Endothelial cell of hepatic sinusoid (primary cell): ENCODE data around the gene JAKMIP1.
"Not testable (repeated sequence)": the region's sequence is repeated elsewhere in the genome, so short reads cannot be mapped to it uniquely, and the experiment has no call there.

Experiments used
- in situ Hi-C: cut with HindIII; loops from 2 replicates; pipeline ENCODE4 v1.10.0; 2017; ENCODE audit warnings: low sequenced_read_pairs

Gene JAKMIP1

DNA sequence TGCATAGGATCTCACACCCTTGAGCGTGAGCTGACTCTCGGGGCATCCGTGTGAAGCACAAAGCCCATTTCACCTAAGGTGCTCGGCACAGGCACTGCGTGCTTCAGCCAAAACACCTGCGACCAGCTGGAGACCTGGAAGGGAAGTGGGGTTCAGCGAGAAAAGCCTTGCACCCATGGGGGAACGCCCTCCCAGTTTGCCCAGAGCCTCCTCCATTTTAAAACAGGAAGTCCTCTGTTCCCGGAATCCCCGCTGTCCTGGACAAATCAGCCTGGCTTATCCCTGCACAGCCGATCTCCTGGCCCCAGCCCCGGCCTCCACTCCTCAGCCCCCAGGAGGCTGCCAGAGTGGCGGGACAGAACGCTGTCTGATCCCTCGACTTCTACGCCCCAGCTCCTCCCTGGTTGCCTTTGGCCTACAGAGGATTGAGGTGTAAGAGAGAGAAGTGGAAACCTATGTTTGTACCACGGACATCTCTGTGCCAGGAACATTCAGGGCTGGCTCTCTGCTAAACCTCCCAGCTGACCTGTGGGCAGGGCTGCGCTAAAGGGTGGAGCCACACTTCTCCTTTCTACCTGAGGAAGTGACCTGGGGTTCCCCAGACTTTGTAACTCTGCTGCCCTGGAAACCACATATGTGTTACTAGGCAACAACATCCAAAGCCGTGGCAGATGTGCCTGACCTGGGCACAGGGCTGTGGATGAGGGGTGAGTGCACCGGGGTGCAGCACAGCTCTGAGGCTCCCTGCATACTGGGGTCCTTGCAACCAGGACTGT is 178.3 kb downstream of the JAKMIP1 start:
- in situ Hi-C loops, result no loop called here

DNA sequence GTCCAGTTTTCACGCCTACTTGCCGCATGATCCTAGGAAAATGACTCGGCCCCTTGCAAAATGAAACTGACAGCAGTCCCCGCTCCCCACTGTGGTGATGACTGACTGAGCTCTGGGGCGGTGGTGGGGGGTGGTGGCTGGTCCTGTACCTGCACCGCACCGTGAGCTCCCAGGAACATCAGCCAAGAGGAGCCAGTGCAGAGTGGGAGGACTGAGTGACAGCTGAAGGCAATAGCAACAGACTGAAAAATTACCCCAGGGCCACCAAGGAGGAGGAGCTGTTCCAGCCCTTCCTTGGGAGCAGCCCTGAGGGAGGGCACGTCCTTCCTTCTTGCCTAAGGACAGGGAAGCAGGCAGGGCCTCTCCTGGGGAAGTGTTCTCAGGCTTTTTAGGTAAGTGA is 179.7 kb downstream of the JAKMIP1 start:
- in situ Hi-C loops, result no loop called here

DNA sequence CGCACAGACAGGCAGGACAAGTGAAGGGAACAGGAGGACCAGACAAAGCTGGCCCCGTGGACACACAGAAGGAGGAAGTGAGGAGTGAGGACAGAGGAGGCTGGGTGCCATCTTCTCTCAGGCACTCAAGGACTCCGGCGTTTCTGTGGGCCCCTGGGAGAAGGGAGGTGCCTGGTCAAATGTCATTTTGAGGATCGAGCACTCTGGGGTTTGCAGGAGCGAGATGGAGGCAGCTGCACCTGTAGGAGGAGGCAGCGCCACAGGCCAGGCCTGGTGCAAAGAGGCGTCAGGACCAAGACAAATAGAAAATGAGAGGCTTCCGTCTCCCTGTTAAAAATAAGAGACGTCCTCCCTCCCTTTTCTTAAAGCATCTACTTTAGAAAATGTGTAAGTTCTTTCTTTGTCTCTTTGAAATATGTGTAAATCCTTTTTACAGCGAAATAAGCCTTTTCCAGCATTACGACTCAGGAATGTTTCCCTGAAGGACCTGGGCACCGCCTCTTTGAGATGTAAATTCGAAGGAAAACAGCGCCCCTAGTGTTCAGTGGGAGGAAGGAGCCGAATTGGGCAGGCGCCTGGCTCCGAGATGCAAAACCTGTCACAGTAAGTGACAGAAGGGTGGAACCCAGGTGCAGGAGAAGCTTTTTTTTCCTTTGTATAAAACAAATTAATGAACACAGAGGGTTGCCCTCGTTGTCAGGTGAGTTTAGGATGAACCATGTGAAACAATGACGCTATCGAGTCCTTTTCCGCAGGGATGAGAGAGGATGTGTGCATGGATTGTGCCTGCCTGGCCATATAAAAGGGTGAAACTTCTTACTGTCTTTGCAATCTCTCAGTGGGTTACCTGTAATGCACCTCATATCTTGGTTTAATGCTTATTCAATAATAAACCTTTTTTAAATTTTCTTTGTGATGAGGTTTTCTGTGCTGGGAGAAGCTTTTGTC is 180.8 kb downstream of the JAKMIP1 start:
- in situ Hi-C loops, result no loop called here

DNA sequence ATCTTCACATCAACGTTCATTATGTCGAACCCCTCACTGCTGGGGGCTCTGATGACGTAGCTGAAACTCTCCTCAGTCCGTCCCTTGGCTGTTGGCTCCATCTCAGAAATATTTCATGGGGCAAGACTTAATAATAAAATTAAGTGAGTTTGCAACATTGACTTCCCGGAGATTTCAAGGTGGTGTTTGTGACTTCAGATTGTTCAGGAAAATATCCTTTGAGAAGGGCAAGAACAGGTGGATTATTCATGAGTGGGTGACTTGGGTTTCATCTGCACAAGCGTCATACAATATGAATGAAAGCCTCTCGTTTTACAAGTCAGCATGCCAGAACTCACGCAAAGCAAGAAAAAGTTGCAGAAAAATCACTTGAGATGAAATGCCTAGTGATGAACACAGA is 182.0 kb downstream of the JAKMIP1 start, which contains the start of gene C4orf50:
Gene C4orf50, minus strand, starts transcription at position 101 of the 400 bp plus-strand sequence.
- in situ Hi-C loops, result no loop called here

DNA sequence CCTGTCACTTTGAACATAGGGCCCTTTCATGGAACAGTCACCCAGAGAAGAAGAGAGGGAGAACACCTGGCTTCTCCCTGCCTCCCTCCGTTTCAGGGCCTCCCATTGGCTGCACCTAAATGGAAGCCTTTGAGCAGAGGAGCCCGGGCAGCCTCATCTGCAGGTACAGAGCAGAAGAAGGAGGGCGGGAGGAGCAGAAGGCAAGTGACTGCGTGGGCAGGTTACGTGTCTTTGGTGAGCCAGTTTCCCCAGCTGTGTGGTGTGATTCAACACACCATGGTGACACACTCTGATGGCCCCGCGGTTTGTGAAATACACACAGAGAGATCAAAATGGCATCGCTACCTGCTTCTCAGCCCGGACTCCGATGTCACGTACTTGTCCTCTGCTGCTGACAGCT is 182.5 kb downstream of the JAKMIP1 start:
- in situ Hi-C loops, result no loop called here

DNA sequence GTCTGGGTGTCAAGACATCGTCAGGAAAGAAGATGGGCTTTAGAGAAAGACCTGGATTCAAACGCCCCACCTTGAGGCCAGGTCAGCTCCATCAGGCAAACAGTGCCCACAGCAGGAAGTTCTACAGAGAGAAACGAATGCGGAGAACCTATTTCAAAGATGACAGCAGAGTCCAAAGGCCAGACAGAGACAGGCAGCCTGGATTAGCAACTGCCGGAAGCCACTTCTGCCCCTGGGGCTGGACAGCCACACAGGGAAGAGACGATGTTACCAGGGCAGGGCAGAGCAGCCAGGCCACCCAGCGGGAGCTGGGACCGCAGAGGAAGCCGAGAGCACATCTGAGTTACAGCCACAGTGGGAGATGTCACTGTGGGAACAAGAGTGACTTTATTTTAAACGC is 183.3 kb downstream of the JAKMIP1 start:
- in situ Hi-C loops, result no loop called here

DNA sequence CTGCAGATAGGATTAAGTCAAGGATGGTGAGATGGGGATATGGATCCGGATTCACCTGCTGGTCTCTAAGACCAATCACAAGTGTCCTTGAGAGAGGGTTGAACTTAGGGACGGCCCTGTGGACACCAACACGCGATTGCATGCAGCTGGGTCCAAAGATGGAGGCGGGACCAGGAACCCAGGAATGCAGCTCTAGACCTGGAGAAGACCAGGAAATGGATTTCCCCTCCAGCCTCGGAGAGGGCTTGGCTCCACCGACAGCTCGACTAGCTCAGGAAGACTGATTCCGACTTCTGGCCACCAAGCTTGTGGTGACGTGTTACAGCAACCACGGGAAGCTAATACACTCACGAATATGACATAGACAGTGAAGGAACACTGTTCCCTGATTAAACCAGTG is 186.8 kb downstream of the JAKMIP1 start:
- in situ Hi-C loops, result no loop called here

DNA sequence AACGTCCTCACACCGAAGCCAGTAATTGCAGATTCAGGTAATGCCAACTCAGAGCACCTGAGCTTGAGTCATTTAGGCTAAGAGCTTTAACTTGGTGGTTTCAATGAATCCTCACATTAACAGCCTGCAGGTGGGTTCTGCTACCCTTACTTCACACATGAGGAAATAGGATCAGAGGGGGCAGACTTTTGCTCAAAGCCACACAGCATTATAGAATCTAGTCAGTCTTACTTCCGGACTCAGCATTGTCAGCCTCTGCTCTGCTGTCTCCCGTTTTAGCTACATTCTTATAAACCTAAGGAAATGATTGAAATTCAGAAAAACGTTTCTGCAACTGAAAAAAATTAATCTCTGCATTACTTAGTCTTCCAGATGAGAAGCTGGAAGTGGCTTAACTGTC is 188.1 kb downstream of the JAKMIP1 start:
- in situ Hi-C loops, result no loop called here

DNA sequence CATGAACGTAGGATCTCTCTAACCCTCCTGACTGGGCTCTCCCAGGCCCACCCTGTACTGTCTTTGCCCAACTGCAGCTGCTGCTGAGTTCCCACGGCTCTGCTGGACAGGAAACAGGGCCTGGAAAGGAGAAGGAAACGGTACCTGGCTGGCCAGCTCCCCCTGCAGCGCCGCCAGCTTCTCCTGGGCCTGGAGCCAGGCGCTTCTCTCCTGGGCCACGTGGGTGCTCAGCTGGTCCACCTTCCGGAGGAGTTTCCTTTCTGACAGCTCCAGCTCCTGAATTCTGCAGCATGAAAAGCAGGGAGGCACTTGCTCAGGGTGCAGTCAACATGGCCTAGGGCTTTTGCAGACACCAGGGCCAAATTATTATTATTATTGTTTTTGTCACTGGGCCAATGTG is 188.7 kb downstream of the JAKMIP1 start:
- in situ Hi-C loops, result no loop called here

DNA sequence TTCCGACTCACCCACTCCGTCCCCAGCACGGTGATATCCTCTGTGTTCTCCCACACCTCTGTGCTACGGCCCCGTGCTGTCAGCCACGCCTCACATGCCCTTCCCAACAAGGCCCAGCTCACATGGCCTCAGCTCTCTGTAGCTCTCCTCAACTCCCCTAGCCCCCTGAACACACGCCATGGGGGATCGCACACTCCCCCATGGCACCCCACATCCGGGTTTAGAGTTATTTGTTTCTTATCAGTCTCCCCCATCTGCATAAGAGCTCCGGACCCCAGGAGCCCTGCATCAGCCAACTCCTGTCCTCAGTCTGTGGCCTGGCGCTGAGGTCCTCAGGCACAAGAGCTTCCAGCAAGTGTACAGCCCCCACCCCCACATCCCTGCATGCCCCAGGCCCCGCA is 189.1 kb downstream of the JAKMIP1 start:
- in situ Hi-C loops, result no loop called here

DNA sequence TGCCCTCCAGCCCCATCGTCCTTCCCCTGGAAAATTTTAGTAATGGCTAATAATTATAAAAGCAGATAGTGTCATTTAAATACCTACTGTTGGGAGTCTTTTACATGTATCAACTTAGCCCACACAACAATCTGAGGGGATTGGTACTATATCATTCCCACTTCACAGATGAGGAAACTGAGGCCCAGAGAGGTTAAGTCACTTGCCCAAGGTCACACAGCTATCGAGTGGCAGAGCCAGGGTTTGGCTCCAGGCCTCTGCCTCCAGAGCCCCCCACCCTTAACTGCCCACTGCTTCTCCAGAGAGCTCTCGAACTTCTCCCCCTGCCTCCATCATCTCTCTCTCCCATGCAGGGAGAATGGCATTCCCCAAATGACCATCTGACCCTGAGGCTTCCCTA is 189.6 kb downstream of the JAKMIP1 start:
- in situ Hi-C loops, result no loop called here

DNA sequence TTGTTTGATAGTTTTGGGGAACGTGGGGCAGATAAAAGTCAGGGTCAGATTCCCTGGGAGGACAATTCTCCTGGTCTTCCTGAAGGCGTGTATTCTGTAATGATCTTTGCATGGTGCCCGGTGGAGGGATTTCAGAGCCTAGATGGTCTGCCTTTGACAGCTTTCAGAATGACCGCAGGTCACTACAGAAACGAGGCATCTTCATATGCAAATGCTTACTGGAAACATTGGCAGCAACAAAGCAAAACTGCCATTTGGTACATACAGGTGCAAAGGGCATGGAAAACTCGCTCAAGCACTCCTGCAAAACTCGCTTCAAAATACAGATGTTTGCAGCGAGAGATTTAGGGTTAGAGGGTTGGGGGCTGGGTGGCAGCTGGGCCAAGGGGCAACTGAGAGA is 190.9 kb downstream of the JAKMIP1 start:
- in situ Hi-C loops, result no loop called here

DNA sequence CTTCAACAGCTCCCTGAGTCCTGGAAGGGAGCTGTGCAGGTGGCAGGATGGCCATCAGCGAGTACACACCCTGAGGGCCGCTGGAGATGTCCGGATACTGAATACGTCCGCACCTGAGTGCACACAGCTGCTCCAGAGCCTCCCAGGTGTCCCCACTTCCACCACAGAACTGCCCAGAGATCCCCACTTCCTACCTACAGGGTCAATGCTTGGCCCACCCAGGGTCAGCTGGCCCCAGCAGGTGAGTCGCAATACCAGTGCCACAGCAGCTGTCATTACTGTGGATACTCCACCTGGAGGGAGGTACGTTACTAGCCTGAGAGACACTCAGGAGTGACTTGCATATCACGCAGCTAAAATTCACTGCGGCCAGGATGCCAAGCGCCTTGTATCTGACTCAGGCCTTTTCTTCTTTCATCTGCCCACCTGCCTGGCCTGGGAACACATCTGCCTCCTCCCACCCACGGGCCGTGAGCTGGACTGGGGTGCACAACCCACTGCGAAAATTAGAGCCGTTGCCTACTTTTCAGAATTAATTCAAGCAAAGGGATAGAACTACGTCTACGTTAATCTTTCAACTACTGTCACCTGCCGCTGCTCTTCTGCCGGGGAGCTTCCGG is 191.5 kb downstream of the JAKMIP1 start:
- in situ Hi-C loops, result no loop called here

DNA sequence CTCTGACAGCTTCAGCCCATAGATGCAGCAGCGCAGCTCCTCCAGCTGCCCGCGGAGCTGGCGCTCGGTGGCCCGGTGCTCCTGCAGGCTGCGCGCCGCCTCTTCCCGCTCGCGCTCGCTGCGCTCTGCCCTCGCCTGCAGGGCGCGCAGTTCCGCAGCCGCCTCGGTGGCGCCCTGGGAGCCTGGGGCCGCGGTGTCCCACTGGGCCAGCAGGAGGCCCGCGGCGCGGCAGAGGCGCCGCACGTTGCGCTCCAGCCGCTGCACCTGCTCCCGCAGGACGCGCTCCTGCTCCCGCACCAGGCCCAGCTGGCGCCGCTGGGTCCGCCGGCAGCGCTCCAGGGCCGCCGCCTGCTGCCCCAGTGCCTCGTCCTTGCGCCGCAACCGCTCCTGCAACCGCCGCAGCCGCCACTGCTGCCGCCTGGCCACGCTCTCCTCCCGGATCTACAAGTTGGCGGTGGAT is 192.2 kb downstream of the JAKMIP1 start:
- in situ Hi-C loops, result no loop called here

DNA sequence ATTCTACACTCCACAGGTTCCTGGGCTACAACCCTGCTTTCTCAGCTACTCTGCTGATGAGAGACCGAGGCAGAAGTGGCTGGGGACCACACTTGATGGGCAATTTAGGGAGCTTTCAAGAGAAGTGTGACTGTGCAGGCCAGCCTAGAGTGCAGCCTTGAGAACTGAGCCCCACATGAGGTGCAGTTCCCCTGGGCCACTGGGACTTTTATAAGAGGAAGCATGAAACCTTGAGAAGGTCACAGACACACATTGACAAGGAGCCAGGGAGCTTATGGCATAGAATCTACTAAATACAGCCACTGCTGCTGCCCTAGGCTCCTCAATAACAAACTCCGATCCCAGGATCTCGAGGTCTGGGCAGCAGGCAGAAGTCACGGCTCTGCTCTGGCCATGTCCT is 195.2 kb downstream of the JAKMIP1 start:
- in situ Hi-C loops, result no loop called here

DNA sequence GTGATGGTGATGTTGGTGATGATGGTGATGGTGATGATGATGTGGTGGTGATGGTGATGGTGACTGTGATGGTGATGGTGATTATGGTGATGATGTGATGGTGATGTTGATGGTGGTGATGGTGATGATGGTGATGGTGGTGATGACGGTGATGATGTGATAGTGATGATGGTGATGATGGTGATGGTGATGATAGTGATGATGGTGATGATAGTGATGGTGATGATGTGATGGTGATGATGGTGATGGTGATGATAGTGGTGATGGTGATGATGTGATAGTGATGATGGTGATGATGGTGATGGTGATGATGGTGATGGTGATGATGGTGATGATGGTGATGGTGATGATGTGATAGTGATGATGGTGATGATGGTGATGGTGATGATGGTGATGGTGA is 196.9 kb downstream of the JAKMIP1 start:
- in situ Hi-C loops, result not testable (repeated sequence)

DNA sequence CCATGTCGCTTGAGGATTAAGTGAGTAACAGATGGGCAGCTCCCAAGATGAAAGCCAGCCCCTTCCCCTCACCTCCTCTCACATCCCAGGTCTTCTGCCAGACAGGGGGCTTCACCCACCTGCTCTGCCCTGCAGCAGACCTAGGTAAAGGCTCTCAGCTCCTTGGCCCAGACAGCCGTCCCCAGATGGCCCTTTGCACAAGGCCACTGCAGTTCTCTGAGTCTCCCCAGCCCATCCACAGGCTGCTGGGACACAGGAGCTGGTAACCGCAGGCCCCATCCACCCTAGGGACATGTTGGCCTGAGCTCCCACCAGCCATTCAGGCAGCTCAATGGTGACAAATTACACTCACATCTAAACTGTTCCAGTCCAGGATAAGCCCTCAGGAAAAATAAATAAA is 197.4 kb downstream of the JAKMIP1 start:
- in situ Hi-C loops, result no loop called here

DNA sequence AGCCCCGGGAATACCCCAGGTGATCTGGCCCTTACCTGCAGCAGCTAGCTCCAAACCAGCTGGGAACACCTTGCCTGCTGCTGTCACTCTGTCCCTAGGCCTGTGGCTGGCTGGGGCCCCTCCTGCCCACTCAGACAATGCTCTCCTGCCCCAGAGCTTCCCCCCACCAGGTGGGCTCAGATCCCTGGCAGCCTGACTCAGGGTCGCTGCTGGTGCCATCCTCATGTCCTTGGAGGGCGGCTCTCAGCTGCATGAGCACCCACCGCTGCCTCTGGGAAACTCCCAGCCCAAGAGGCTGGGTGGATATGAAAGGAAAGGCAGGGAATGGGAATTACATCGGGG is 197.9 kb downstream of the JAKMIP1 start:
- in situ Hi-C loops, result no loop called here

DNA sequence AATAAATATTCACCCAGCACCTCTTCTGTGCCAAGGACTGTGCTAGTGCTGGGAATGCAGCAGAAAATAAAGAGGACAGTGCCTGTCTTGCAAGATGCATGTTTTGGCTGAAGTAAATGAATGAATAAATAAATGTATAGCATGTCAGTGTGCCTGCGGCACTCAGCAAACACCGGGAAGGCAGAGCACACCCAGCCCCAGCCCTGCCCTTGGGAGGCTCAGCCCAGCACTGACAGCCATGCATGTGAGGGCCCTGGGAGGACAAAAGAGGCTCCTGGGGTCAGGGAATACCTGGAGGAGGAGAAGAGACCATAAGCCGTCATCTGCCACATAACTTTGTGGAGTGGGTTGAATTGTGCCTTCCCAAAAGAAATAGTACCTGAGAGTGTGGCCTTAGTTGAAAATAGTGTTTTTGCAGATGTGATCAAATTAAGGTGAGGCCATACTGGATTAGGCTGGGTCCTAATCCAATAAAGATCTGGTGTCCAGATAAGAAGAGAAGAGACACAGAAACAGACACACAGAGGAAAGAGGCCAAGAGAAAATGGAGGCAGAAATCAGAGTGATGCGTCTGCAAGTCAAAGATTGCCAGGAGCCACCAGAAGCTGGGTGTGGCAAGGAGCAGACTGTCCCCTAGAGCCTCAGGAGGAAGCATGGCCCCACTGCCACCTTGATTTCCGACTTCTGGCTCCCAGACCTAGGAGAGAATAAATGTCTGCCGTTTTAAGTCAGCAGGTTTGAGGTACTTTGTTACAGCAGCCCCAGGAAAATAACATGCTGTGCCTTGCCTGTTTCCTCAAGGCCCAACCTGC is 198.5 kb downstream of the JAKMIP1 start:
- in situ Hi-C loops, result no loop called here

DNA sequence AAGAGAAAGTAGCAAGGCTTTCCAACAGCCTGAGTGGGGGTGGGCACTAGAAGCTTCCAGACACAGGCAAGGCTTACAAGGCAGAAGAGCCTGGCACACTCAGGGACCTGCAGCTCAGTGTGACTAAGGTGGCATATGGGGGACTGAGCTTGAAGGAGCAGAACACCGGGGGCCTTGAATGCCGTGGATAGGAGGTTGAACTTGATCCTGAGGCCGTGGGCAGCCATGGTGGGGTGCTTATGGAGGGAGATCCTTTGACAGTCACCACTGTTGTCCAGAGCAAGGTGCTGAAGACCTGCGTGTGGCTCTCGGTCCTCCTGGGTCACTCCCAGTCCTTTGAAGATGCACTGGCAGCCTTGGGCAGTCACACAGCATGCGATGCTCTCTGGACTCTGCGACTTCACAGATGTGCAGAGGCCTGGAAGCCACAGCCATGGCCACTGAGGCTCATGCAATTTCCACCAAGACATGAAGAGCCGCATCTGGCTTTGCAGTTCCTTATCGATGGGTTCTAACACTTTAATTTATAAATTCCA is 200.5 kb downstream of the JAKMIP1 start:
- in situ Hi-C loops, result no loop called here
